Mesendoderm (in vitro differentiated cells): ENCODE measurements around the gene PNP.

Experiments used
- DNase-seq: peaks from one replicate; pipeline ENCODE4 v3.0.0; 2013
- H2AK5ac ChIP-seq: 2 replicates; pipeline ENCODE4 v1.6.1; 2013; ENCODE audit warnings: low read length, inconsistent platforms
- H2BK120ac ChIP-seq: 2 replicates; pipeline ENCODE4 v1.6.1; 2013; ENCODE audit warnings: low read depth, mild to moderate bottlenecking, low read length, moderate library complexity, mixed read lengths
- H2BK15ac ChIP-seq: replicated peaks from 2 replicates; pipeline ENCODE4 v1.6.1; 2013; ENCODE audit warnings: low read depth, mild to moderate bottlenecking, moderate library complexity
- H2BK5ac ChIP-seq: 2 replicates; pipeline ENCODE4 v1.6.1; 2013; ENCODE audit warnings: low read length, inconsistent platforms
- H3K18ac ChIP-seq: 2 replicates; pipeline ENCODE4 v1.6.1; 2013; ENCODE audit warnings: mild to moderate bottlenecking, low read length, mixed read lengths
- H3K23ac ChIP-seq: one replicate; pipeline ENCODE4 v1.6.1; 2013; ENCODE audit warnings: low read length
- H3K27ac ChIP-seq: 2 replicates; pipeline ENCODE4 v1.5.1; 2013; ENCODE audit warnings: low read depth, mild to moderate bottlenecking, inconsistent platforms, low read length, moderate library complexity
- H3K27me3 ChIP-seq: 2 replicates; pipeline ENCODE4 v1.6.1; 2013; ENCODE audit warnings: low read length, control low read depth, mild to moderate bottlenecking, inconsistent platforms; ENCODE audit not compliant: insufficient read depth, poor library complexity
- H3K36me3 ChIP-seq: 2 replicates; pipeline ENCODE4 v1.6.1; 2013; ENCODE audit warnings: low read length, inconsistent platforms; ENCODE audit not compliant: control insufficient read depth, insufficient read depth
- H3K4ac ChIP-seq: one replicate; pipeline ENCODE4 v1.6.1; 2013; ENCODE audit warnings: low read depth, mild to moderate bottlenecking, low read length, moderate library complexity
- H3K4me1 ChIP-seq: 2 replicates; pipeline ENCODE4 v1.6.1; 2013; ENCODE audit warnings: low read depth, low read length, inconsistent platforms; ENCODE audit not compliant: control insufficient read depth
- H3K4me2 ChIP-seq: 2 replicates; pipeline ENCODE4 v1.6.1; 2013; ENCODE audit warnings: low read length
- H3K4me3 ChIP-seq: 2 replicates; pipeline ENCODE4 v1.5.1; 2013; ENCODE audit warnings: mild to moderate bottlenecking, low read length
- H3K56ac ChIP-seq: one replicate; pipeline ENCODE4 v1.6.1; 2013; ENCODE audit warnings: low read length
- H3K79me1 ChIP-seq: 2 replicates; pipeline ENCODE4 v1.6.1; 2013; ENCODE audit warnings: low read length, inconsistent platforms
- H3K79me2 ChIP-seq: 2 replicates; pipeline ENCODE4 v1.6.1; 2013; ENCODE audit warnings: mild to moderate bottlenecking, low read length; ENCODE audit not compliant: control insufficient read depth, insufficient read depth
- H3K9ac ChIP-seq: 2 replicates; pipeline ENCODE4 v1.6.1; 2013; ENCODE audit warnings: low read length, inconsistent platforms
- H4K5ac ChIP-seq: one replicate; pipeline ENCODE4 v1.6.1; 2013; ENCODE audit warnings: low read length
- H4K8ac ChIP-seq: one replicate; pipeline ENCODE4 v1.6.1; 2013; ENCODE audit warnings: low read depth, mild to moderate bottlenecking, control low read depth, low read length, moderate library complexity
- WGBS: extraction: QIAGEN DNeasy Blood & Tissue Kit; methylation state at CpG from one replicate; pipeline ENCODE4 v1.1.7; 2013; ENCODE audit warnings: low lambda C conversion rate, missing lambda C conversion rate; ENCODE audit not compliant: insufficient coverage; ENCODE audit errors: extremely low coverage; 5-methylcytosine and 5-hydroxymethylcytosine counted together

Gene PNP

DNA sequence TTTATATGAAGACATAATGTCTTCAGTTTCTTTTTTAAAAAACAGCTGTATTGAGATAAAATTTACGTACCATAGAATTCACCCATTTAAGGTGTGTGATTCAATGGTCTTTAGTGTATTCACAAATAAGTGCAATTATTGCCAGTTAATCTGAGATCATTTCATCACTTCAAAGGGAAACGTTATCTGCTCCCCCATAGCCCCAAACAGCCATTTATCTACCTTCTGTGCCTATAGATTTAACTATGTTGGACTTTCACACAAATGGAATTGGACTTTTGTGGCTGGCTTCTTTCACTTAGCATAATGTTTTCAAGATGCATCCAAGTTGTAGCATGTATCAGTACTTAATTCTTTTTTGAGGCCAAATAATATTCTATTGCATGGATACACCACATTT lies 9.7 kb downstream of the PNP start:
- no CpG with 5 or more reads among the region's 2 CpGs for WGBS
- Histone ChIP-seq H3K23ac (no peak overlapping the region), H3K36me3 (peaks cover 17% of the 10 kb centered on the region), H2BK120ac (no peak overlapping the region), H3K79me1 (peaks cover 4% of the 10 kb centered on the region), H3K4me2 (no peak overlapping the region), H4K8ac (no peak overlapping the region), H3K4ac (no peak overlapping the region), H3K18ac (no peak overlapping the region), H3K4me3 (no peak overlapping the region), H3K79me2 (no peaks in the 10 kb centered on the region), H3K4me1 (no peaks in the 10 kb centered on the region), H2BK5ac (no peak overlapping the region), H4K5ac (no peak overlapping the region), H2AK5ac (no peak overlapping the region), H3K56ac (no peak overlapping the region), H3K27me3 (no peaks in the 10 kb centered on the region), H3K9ac (no peak overlapping the region), H2BK15ac (no peak overlapping the region), H3K27ac (no peak overlapping the region)
- no peak for DNase-seq

DNA sequence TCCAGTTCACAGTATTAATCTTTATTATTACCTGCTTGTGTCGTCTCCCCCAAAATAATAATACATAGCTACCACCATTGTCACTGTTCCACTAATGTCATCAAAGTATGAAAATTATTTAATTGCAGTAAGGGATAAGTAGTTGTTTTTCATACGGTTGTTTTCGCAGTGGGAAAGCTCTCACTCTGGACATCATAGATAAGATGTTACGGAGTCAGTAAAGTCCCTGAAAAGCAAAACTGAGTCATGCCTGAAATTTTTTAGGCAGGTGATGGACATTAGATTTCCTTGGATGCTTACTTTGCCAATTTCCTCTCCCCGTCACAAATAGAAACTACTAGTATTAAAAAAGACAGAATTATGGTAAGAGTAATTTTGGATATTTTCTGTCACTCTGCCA lies 13.2 kb downstream of the PNP start:
- no peaks in the 10 kb centered on the region for H3K79me1 ChIP-seq
- no CpG with 5 or more reads among the region's 5 CpGs for WGBS
- no peaks in the 10 kb centered on the region for H3K27me3 ChIP-seq
- no peak overlapping the region for H2AK5ac ChIP-seq
- no peak overlapping the region for H3K56ac ChIP-seq
- no peaks in the 10 kb centered on the region for H3K4me1 ChIP-seq
- H3K4me2 ChIP-seq = no peak overlapping the region
- H4K8ac ChIP-seq = no peak overlapping the region
- H3K4ac ChIP-seq = no peak overlapping the region
- no peak overlapping the region for H3K18ac ChIP-seq
- no peak overlapping the region for H3K9ac ChIP-seq
- no peak overlapping the region for H3K27ac ChIP-seq
- H3K23ac ChIP-seq = no peak overlapping the region
- H2BK120ac ChIP-seq = no peak overlapping the region
- no peaks in the 10 kb centered on the region for H3K79me2 ChIP-seq
- no peak overlapping the region for H3K4me3 ChIP-seq
- H2BK5ac ChIP-seq = no peak overlapping the region
- H2BK15ac ChIP-seq = no peak overlapping the region
- H4K5ac ChIP-seq = no peak overlapping the region
- DNase-seq = no peak
- H3K36me3 ChIP-seq = peaks cover 3% of the 10 kb centered on the region

DNA sequence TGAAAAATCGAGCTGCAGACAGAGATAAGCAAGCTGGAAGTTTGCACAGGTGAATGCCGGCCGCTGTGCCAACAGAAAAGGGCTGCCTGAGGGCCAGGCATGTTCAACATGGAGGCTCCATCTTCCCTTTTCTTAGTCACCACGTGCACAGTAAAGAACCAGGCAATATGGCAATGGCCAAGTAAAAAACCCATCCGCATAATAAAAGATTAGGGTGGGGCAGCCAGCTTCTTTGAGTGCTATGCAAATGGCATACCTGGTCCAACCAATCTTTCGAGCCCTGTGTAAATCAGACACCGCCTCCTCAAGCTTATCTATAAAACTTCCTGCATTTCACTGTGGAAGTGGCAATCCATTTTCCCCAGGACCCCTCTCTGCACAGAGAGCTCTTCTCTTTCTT lies 16.7 kb downstream of the PNP start:
- H2AK5ac ChIP-seq = no peak overlapping the region
- no peaks in the 10 kb centered on the region for H3K79me2 ChIP-seq
- H3K4ac ChIP-seq = no peak overlapping the region
- WGBS = no CpG with 5 or more reads among the region's 7 CpGs
- H4K8ac ChIP-seq = no peak overlapping the region
- peaks cover 3% of the 10 kb centered on the region for H3K4me1 ChIP-seq
- no peak overlapping the region for H3K9ac ChIP-seq
- H2BK15ac ChIP-seq = no peak overlapping the region
- H3K79me1 ChIP-seq = no peaks in the 10 kb centered on the region
- no peak overlapping the region for H2BK5ac ChIP-seq
- H3K4me2 ChIP-seq = no peak overlapping the region
- no peak overlapping the region for H3K27ac ChIP-seq
- H3K23ac ChIP-seq = no peak overlapping the region
- H3K27me3 ChIP-seq = no peaks in the 10 kb centered on the region
- H3K36me3 ChIP-seq = no peaks in the 10 kb centered on the region
- no peak overlapping the region for H4K5ac ChIP-seq
- no peak overlapping the region for H3K4me3 ChIP-seq
- H2BK120ac ChIP-seq = no peak overlapping the region
- peak; percentile 23 for DNase-seq
- H3K56ac ChIP-seq = no peak overlapping the region
- H3K18ac ChIP-seq = no peak overlapping the region

GRCh38 chr14:20486684-20487395 lies 17.6 kb downstream of the PNP start:
- Histone ChIP-seq H2BK120ac (no peak overlapping the region), H3K36me3 (no peaks in the 10 kb centered on the region), H2BK15ac (no peak overlapping the region), H3K4me3 (no peak overlapping the region), H4K5ac (no peak overlapping the region), H4K8ac (no peak overlapping the region), H3K79me1 (no peaks in the 10 kb centered on the region), H3K27ac (no peak overlapping the region), H3K18ac (no peak overlapping the region), H2BK5ac (no peak overlapping the region), H3K79me2 (no peaks in the 10 kb centered on the region), H3K9ac (no peak overlapping the region), H3K27me3 (no peaks in the 10 kb centered on the region), H3K4me1 (peaks cover 3% of the 10 kb centered on the region), H3K56ac (no peak overlapping the region), H2AK5ac (no peak overlapping the region), H3K4me2 (no peak overlapping the region), H3K23ac (no peak overlapping the region), H3K4ac (no peak overlapping the region)
- no peak for DNase-seq
- no CpG with 5 or more reads among the region's 8 CpGs for WGBS

GRCh38 chr14:20487396-20487725 lies 18.2 kb downstream of the PNP start:
- no peak overlapping the region for H3K4me3 ChIP-seq
- DNase-seq = no peak
- peaks cover 3% of the 10 kb centered on the region for H3K4me1 ChIP-seq
- no peak overlapping the region for H2BK120ac ChIP-seq
- H3K79me2 ChIP-seq = no peaks in the 10 kb centered on the region
- H3K23ac ChIP-seq = no peak overlapping the region
- no peak overlapping the region for H4K8ac ChIP-seq
- H3K56ac ChIP-seq = no peak overlapping the region
- H4K5ac ChIP-seq = no peak overlapping the region
- no peak overlapping the region for H3K9ac ChIP-seq
- no peak overlapping the region for H2AK5ac ChIP-seq
- no peak overlapping the region for H3K27ac ChIP-seq
- no peak overlapping the region for H3K18ac ChIP-seq
- no peaks in the 10 kb centered on the region for H3K79me1 ChIP-seq
- H3K27me3 ChIP-seq = no peaks in the 10 kb centered on the region
- no peak overlapping the region for H2BK5ac ChIP-seq
- no peak overlapping the region for H2BK15ac ChIP-seq
- H3K4ac ChIP-seq = no peak overlapping the region
- no peaks in the 10 kb centered on the region for H3K36me3 ChIP-seq
- no peak overlapping the region for H3K4me2 ChIP-seq
